ENCODE data around the gene KPTN.
A peak's percentile ranks its signal among the peaks of the same experiment; 100 is the strongest.

The KPTN gene

DNA sequence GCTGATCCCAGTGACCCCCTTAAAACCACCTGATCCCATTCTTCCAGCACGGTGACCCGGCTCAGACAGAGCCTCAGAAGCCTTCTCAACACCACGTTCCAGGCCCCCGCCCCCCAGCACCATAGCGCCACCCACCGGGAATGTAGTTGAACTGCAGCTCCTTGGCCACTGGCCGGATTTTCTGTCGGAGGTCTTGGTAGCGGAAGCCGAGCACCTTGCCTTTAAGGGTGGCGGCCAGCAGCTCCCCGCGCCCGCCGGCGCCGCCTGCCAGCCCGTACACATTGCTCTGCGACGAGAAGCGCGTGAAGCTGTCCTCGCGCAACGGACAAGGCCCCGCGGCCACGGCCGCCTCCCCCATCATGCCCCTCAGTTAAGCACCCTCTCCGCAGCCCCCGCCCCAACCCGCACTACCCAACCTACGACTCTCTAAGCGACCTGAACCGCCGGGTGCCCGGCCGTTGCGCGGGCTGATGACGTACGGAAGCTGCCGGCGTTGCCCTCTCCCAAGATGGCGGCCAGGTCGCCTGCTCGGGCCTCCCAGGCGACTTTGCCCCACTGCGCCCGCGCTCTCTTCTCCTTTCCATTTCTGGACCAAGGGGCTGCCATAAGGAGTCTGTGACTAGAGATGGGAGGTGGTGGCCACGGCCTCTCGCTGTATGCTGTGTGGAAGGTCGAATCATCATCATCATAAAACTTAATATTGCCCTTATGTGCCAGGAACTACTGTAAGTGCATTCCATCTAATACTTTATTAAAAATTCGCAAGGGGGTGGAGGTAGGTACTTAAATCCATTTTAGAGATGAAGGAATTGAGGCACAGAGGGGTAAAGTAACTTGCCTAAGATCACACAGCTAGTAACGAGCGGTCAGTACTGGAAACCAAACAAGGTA lies at the start of gene KPTN:
TSS of gene KPTN (minus strand) at position 420 of the 891 bp plus-strand sequence. CDS start at position 361, 59 bp downstream.
- DNase-seq (ENCODE audit: low read depth in 2 of 2) = peak; percentile 73 to 75

DNA sequence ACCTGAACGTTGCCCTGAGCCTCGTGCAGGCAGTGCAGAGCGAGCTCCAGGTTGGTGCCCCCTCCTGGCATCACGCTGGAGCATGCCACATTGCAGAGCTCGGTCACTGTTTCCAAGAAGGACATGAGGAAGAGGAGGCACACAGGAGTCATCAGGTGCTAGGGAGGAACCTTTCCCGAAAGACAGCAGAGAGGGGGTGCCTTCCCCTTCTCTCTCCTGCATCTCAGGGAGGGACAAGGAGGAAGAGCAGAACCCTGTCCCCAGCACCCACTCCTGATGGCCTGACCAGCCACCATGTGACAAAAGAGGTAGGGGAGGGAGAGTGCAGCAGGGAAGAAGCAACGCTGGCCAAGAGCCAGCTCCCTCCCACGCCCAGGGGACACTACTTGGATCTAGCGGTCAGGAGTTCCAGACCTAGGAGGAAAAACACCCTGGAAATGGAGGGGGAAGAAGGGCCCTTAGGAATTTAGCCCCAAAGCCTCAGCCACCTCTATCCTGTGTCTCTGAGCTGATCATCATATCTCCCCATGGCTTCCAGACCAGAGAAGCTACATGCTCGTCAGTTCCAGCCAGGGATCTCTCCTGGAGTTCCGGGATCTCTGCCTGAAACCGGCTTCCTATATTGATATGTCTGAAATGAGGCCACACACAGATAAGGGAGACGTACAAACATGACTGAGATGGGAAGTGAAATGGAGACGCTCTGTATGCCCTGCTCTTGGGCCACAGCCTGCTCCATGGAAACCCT lies 47.8 kb upstream of the KPTN start:
- DNase-seq (ENCODE audit: low read depth in 2 of 2) = no peak

DNA sequence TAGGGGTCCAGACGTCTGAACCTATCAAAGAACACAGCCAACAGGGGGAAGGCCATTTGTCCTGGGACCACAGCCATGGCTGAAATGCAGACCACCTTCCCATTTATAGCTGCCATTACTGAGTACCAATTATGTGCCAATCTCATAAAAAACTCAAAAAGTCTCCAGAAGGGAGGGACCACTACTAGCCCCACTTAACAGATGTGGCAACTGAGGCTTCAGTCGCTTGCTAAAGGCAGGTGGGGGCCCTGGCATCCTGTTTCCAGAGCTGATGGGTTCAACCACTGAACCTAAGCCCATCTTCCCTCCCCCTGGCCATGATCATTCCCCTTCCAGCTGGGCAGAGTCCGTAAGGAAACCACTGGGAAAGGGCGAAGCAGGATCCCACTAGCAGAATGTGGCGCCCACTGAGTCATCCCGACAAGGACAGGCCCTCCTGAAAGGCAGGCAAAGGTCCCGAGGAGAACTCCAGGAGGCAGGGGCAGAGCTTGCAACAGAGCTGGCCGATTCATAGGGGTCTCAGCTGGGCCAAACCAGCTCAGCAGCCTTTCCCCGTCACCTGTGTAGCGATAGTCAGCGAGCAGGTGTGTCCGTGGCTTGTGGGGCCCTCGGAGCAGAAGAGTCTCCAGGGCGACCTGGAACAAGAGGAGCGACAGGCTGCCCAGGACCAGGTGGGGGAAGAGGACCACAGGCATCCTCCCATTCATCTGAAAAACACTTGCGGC lies 45.2 kb upstream of the KPTN start:
- no peak for DNase-seq (ENCODE audit: low read depth in 2 of 2)

DNA sequence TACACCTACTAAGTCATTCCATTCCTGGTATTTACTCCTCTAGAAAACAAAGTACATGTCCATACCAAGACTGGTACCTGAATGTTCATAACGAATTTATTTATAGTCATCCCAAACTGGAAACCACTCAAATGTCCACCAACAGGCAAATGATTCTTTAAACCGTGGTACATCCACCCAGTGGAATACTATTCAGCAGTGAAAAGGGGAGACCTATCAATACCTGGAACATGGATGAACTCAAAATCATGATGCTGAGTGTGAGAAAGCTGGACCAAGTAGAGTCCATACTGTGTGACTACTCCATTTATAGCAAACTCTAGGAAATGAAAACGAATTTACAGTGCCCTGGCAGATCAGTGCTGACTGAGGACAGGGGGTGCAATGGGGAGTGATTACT lies 42.8 kb upstream of the KPTN start:
- no peak for DNase-seq (ENCODE audit: low read depth in 2 of 2)

DNA sequence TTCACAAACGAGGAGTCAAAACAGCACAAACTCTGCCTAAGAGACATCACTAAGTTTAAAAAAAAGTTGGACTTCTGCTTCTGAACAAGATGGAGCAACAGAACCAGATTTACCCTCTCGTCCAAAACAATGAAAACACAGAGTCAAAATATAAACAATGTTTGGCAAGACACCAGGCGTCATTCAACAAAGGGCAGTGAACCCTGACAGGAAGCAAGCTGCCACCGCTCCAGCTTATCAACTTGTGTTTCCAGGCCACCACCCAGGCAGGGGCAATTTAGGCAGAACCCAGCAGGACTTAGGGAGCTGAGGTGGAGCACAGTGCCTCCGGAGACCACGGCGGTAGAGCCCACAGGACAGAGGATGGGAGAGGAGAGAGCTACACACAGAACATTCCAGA lies 39.5 kb upstream of the KPTN start:
- DNase-seq (ENCODE audit: low read depth in 2 of 2) = no peak

DNA sequence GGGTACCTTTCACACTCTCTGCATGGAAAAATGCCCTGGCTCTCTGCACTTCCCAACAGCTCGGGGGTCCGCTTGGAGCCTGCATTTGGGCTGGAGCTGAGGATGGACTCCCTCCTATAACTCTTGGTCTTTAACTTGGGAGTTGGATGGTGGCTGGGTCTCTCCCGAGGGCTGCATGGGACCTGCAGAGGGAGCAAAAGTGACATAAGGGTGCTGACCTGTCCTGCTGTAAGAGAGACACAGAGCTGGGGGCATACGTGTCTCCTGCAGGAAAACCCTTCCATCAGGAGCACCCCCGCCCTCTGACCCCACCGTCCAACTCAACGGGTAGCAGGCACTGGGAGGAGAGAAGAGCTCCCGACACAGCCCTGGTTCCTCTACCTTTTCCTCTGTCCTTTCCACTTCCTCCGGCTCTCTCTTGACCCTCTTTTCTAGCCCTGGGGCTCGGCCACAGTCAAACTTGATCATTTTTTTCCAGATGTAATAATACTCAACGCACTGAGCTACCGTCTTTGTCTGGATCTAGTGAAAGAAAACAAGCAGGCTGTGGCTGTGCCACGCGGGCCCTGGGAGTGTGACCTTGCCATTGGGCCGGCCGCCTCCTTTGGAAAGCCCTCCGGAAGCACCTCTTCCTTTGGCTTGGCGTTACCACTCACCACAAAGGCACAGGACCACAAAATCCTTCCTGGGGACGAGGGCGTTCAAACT lies 37.6 kb upstream of the KPTN start:
- no peak for DNase-seq (ENCODE audit: low read depth in 2 of 2)

DNA sequence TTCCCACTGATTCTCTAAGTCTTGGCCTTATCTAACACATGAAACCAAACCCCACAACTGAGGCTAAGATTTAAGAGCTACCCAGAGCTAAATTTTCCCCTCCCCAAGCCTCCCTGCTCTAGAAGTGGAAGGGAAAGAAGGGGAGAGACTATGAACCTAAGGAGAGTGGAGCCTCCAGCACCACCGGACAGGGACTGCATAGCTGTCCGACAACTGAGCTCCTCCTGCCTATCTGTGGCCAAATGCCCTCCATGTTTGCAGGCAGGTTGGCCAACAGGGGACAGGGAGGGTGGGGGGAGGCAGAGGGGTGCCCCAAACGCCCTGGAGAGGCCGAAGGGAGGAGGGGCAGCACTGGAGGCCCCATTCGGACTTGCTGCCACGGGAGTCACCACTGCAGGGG lies 36.8 kb upstream of the KPTN start:
- no peak for DNase-seq (ENCODE audit: low read depth in 2 of 2)

DNA sequence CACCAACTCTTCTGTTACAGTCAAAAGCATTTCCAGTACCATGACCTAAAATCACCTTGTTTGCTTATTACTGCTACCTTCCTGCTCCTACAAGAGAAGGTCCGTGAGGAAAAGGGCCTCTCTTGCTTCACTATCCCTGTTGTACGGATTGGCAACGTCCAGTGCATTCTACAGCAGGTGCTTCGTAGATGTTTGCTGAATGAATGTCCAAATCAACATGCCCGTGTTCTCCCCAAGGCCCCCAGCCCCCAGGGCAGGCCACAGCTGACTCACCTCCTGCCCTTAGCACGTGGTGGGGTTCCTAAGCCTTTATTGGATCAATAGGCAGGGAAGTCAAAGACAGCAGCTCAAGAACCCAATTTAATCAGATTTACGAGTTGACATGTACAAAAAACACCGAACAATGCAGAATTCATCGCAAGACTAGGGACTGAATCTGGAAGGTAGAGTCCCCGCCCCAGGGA lies 36.4 kb upstream of the KPTN start:
- DNase-seq (ENCODE audit: low read depth in 2 of 2) = no peak

DNA sequence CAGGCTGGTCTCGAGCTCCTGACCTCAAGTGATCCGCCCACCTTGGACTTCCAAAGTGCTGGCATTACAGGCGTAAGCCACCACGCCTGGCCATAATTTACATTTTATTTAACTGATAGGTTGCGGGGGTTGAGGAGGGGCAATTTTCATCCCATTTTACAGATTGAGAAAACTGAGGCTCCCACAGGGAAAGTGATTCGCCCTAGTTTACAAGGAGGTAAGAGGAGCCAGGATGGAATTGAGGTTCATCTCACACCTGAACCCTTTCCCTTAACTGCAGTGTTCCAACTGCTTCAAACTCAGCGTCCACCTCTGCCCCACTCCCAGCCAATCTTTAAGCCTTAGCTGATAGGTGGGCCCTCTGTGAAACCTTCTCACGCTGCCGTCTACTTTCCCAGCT lies 34.8 kb upstream of the KPTN start:
- no peak for DNase-seq (ENCODE audit: low read depth in 2 of 2)

DNA sequence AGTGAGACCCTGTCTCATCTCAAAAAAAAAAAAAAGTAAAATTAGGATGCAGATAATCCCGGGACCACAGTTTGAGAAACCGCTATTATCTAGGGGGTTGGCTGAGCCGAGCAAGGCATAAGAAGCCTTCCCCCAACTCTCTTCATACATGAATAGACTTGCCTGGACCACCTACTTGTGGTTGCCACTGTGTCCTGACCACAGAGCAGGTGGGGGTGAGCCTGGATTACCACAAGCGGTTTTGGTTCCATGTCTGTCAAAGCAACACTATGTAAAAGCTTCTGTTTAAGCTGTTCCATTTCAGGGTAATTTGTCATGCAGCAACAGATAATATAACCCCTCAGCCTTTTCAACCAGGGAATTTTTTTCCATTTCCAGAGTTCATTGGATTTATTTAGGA lies 34.1 kb upstream of the KPTN start:
- peak in 1 of 2 donors; percentile 35 for DNase-seq (ENCODE audit: low read depth in 2 of 2)

DNA sequence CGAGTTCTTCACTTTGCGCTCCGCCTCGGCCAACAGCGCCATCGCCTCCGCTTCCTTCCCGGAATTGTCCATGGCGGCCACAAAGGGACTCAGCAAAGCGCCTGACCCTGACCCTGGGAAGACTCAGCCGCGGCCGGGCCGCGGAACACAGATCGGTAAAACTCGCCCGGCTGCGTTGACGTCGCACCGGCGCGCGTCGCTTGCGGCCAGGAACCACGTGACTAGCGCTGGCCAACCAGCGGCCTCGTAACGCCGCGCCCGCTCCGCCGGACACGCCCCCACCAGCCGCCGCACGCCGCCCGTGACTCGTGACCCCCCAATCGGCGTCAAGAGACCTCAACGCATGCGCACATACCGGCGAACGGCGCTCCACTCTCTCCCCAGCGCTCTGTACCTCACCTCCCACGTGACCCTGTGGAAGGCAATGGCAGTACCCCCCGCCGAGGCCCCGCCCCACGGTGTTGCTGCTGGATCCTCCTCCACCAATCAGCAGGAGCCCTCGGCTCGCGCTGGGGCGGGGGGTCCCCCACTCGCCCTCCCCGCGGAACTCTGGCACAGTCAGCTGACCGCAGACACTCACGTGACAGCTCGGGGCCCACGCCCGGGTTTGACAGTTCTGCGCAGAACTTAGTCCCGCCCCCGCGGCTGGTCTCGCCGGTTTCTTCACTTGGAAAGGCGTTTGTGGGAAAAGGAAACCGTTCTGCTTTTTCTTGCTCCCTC lies 31.0 kb upstream of the KPTN start, which contains the start of gene NAPA:
TSS of gene NAPA (minus strand) at position 195 of the 720 bp plus-strand sequence. CDS start at position 72, 123 bp downstream.
- peak; percentile 100 for DNase-seq (ENCODE audit: low read depth in 2 of 2)

DNA sequence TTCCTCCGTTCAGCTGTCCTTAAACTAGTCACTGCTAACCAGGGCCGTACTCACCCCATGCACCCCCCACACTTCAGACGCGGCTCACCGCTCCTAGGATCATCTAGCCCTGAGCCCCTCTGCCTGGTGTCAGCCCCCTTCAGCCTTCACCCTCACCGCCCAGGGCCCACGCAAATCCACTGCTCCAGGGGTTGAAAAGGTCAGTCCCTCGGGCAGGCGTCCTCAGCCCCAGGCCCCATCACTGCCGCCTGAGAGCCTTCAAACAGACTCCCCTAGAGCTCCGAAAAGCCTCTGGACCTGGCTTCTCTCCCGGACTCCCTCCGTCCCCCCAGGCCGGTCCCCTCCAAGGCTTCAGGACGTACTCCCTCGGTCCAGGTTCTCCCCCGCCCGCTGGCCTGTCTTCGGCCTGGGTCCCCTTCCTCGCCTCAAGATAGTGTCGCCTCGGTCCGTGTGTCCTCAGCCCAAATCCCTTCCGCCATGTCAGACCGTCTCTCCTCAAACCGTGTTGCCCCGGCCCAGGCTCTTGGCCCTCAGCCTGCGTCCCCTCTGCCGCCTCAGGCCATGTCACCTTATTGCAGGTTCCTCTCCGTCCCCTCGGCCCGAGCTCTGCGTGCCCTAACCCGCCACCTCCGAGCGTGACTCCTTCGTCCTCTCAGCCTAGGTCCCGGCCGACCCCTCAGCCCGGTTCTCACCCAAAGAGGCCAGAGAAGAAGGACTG lies 30.3 kb upstream of the KPTN start:
- no peak for DNase-seq (ENCODE audit: low read depth in 2 of 2)

DNA sequence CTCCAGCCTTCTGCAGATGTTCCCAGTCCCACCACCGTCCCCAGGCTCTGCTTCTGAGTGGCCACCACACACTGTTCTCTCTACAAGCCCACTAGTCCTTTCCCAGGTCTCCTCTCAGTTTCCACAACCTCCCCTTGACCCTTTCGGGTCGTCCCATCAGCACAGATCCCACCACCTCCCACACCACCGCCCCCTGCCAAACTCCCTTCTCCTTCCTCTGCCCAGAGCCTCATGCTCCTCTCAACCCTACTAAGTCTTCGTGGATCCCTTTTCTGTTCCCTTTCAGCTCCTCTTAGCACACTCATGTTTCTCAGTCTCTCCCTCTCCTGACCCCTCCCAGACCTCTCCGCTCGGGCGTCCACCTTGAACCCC lies 28.9 kb upstream of the KPTN start:
- no peak for DNase-seq (ENCODE audit: low read depth in 2 of 2)

DNA sequence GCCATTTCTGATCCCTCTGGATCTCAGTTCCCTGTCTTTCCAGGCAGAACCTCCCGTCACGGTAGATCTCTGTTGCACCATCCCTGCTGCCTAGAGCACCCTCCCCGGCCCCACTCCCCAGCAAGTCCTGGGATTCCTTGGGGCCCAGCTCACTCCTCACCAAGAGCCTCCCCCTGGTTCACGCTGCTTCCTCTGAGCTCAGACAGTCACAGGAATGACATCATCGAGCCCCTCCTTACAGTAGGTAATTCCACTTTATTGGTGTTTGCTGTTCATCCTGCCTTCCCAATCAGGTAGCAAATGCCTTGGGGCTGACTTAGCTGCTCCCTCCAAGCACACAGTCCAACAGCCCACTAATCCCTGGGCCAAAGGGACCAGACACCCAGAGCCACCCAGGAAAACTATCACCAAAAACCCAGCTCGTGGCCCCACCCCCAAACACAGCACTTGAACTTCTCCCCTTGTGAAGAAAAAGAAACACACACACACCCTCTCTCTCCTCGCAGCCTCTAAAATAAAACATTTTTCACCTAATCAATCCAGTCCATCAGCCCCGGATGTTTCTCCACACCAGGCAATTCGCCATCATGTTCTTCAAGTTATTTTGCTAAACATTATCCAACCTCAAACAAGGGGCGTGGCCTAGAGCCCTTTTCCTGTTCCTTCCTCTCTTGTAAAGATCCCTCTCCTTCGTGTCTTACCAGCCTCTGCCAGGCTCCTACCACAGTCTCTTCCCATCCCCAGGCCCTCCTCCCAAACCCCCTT lies 28.3 kb upstream of the KPTN start:
- no peak for DNase-seq (ENCODE audit: low read depth in 2 of 2)

DNA sequence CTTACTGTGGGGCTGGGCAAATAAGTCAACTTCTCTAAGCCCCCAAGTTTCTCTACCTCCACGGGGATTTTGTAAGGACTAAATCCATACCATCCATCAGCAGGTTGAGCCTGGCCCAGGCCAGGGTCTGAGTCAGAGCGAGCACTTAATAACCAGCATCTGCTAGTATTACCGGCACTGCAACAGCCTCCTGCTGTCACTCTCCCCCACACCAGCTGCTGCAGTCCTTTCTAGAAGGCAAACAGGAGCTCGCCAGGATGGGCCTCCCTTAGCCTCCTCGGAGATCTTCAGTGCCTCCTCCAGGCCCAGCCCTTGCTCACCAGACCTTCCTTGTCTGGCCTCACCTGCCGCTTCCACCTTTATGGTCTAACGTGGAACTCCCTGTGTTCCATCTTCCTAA lies 27.7 kb upstream of the KPTN start:
- DNase-seq (ENCODE audit: low read depth in 2 of 2) = no peak

DNA sequence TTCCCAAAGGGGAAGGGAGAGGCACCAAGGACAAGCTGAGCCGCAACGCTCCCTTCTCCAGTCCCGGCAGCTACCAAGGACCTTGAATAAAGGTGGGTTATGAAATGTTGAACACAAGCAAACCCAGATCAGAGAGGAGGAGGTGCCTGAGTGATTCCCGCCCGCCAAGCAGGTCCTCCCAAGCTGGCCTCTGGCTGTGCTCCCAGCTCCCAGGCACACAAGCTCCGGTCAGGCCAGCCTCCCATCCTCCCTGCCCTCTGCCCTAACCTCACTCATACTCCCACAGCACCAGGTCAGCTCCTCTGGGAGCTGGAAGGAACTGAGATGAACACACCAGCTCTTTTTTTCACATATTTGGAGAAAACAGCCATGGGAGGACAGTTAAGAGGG lies 27.1 kb upstream of the KPTN start:
- DNase-seq (ENCODE audit: low read depth in 2 of 2) = no peak

DNA sequence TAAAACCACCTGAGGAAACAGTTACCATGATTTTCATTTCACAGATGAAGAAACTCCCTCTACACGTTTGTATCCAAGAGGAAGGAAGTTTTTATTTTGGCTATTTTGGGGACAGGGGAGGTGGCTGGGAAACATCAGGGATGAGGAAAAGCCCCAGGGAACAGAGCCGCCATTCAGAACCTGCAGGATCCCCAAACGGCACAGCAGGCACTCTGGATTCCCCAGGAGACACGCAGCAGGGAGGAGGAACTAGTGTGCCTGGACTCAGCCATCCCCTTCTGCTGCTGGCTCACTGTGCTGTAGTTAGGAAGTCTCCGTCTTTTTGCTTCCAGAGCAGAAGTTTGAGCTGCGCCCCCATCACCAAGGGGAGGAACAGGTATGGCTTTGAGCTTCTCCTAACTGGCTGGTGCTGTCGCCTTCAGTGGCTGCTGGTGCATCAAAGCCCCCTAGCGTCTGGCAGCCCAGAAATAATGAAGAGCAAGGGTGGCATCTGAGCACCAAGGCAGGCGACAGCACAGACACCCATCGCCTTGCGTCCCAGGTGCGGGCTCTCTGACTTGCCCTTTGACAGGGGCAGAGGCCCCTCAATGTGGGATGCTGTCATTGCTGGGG lies 26.6 kb upstream of the KPTN start:
- DNase-seq (ENCODE audit: low read depth in 2 of 2) = no peak

DNA sequence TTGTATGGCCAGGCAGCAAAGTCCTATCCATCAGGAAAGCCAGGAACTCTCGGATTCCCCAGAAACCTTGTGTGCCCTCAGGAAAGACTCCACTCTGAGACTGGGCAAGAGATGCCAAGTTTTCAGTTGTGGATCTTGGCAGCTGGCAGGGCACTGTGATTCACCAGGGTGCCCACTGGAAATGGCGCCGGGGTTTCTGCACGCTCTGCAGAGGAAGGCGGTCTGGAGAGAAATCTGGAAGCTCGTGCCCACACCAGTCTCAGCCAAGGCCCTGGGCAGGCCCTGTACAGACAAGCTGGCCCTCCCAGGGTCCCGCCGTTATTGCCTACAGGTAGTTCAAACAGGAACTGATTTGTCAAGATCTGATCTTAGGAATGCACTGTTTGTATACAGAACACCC lies 26.0 kb upstream of the KPTN start:
- no peak for DNase-seq (ENCODE audit: low read depth in 2 of 2)

Data from stimulated activated CD8-positive, alpha-beta memory T cell treated with anti-CD3 and anti-CD28 coated beads, Interleukin-7, amount 100 ng/mL, for 1 hour (primary cell).